ENCODE results near the gene ANKRD63. TPM values are rescaled to one million over a fixed set of nuclear protein-coding genes. Genes with fewer than 3 reads are reported as not detected.

ANKRD63 gene
- total RNA-seq, 1 experiment from 2014 or later = 0.72 TPM

DNA sequence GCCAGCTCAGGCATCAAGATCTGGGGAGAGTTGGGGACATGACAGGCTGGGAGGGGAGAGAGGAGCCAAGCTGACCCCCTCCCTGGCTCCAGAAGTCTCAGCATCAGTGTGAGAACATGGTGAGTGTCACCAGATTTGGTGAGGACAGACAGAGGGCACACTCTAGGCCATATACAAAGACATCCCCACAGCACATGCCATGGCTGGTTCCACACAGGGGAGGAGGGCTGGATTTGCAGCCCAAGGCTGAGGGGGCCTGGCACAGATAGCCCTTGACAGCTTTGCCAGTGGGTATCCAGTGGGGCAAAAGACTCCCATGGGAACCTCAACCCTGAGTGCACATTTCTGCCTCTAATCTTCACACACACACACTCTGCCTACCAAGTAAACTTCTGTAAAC is 10.1 kb upstream of the ANKRD63 start:
- H3K36me3 ChIP-seq (ENCODE audit: control insufficient read depth, insufficient read depth, low read length) = no peaks in the 10 kb centered on the region
- ATAC-seq (no peak), DNase-seq (ENCODE audit: low read depth, low spot score) (no peak)
- TF ChIP-seq, protein P1, sequence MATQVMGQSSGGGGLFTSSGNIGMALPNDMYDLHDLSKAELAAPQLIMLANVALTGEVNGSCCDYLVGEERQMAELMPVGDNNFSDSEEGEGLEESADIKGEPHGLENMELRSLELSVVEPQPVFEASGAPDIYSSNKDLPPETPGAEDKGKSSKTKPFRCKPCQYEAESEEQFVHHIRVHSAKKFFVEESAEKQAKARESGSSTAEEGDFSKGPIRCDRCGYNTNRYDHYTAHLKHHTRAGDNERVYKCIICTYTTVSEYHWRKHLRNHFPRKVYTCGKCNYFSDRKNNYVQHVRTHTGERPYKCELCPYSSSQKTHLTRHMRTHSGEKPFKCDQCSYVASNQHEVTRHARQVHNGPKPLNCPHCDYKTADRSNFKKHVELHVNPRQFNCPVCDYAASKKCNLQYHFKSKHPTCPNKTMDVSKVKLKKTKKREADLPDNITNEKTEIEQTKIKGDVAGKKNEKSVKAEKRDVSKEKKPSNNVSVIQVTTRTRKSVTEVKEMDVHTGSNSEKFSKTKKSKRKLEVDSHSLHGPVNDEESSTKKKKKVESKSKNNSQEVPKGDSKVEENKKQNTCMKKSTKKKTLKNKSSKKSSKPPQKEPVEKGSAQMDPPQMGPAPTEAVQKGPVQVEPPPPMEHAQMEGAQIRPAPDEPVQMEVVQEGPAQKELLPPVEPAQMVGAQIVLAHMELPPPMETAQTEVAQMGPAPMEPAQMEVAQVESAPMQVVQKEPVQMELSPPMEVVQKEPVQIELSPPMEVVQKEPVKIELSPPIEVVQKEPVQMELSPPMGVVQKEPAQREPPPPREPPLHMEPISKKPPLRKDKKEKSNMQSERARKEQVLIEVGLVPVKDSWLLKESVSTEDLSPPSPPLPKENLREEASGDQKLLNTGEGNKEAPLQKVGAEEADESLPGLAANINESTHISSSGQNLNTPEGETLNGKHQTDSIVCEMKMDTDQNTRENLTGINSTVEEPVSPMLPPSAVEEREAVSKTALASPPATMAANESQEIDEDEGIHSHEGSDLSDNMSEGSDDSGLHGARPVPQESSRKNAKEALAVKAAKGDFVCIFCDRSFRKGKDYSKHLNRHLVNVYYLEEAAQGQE (IDR thresholded peaks at IDR 0.05; ENCODE audit: insufficient read depth in 1 of 2, low read depth in 2 of 2, low read length in 1 of 2) = no peak
- TF ChIP-seq POLR2AphosphoS5 (IDR thresholded peaks at IDR 0.05; ENCODE audit: low read depth, low read length) (no peak), TCF7L2 (IDR thresholded peaks at IDR 0.05; ENCODE audit: low read depth, low read length) (no peak), SIN3A (IDR thresholded peaks at IDR 0.05; ENCODE audit: borderline replicate concordance, insufficient read depth, low read depth, low read length) (no peak)
- TF ChIP-seq, protein P2, sequence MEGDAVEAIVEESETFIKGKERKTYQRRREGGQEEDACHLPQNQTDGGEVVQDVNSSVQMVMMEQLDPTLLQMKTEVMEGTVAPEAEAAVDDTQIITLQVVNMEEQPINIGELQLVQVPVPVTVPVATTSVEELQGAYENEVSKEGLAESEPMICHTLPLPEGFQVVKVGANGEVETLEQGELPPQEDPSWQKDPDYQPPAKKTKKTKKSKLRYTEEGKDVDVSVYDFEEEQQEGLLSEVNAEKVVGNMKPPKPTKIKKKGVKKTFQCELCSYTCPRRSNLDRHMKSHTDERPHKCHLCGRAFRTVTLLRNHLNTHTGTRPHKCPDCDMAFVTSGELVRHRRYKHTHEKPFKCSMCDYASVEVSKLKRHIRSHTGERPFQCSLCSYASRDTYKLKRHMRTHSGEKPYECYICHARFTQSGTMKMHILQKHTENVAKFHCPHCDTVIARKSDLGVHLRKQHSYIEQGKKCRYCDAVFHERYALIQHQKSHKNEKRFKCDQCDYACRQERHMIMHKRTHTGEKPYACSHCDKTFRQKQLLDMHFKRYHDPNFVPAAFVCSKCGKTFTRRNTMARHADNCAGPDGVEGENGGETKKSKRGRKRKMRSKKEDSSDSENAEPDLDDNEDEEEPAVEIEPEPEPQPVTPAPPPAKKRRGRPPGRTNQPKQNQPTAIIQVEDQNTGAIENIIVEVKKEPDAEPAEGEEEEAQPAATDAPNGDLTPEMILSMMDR (IDR thresholded peaks at IDR 0.05) = no peak
- ChIA-PET CTCF (no interaction called here), POLR2A (no interaction called here)
- BruUV-seq (replicated peaks) = no TSS peak
- no peak overlapping the region for H3K27ac ChIP-seq (ENCODE audit: low read length)
- H3K4me3 ChIP-seq (ENCODE audit: low read depth in 2 of 2, low read length in 2 of 2) = no peak overlapping the region
- in situ Hi-C loops (cut with HindIII; ENCODE audit: low pct_unique_long_range_greater_than_20kb, low sequenced_read_pairs) = no loop called here
- H3K9me3 ChIP-seq (ENCODE audit: control insufficient read depth, insufficient read depth, low read depth, low read length) = no peaks in the 10 kb centered on the region
- H3K27me3 ChIP-seq (ENCODE audit: control insufficient read depth, insufficient read depth, low read length) = no peaks in the 10 kb centered on the region
- intact Hi-C loops (cut with micrococcal nuclease; ENCODE audit: unreplicated experiment) = no loop called here
- H3K4me1 ChIP-seq (ENCODE audit: control insufficient read depth, insufficient read depth, low read length) = peaks cover 9% of the 10 kb centered on the region; the same call in 1 of the 2 replicates

DNA sequence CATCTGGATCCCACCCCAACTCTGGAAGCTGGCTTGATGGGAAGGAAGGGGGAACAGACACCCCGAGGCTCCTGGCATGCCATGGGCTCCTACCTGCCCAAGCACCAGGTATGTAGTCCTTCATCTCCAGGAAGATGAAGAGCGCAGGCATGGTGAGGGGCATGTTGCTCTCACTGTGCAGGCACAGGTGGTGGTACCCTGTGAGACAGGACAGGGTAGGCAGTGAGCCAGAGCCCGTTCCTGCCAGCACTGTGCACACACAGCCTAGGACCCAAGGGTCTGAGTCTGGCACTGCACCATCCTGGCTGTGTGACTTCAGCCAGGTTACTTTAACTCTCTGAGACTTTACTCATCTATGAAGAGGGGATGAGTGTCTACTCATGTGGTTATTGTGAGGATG is 9.4 kb upstream of the ANKRD63 start:
- ChIA-PET CTCF (no interaction called here), POLR2A (no interaction called here)
- intact Hi-C loops (cut with micrococcal nuclease; ENCODE audit: unreplicated experiment) (no loop called here), in situ Hi-C loops (cut with HindIII; ENCODE audit: low pct_unique_long_range_greater_than_20kb, low sequenced_read_pairs) (no loop called here)
- no TSS peak for BruUV-seq (replicated peaks)
- ATAC-seq = no peak
- H3K36me3 ChIP-seq (ENCODE audit: control insufficient read depth, insufficient read depth, low read length) = no peaks in the 10 kb centered on the region
- peaks cover 9% of the 10 kb centered on the region; the same call in 1 of the 2 replicates for H3K4me1 ChIP-seq (ENCODE audit: control insufficient read depth, insufficient read depth, low read length)
- H3K27ac ChIP-seq (ENCODE audit: low read length) = no peak overlapping the region
- TF ChIP-seq, protein P1 (IDR thresholded peaks at IDR 0.05; ENCODE audit: insufficient read depth in 1 of 2, low read depth in 2 of 2, low read length in 1 of 2) = no peak
- TF ChIP-seq SIN3A (IDR thresholded peaks at IDR 0.05; ENCODE audit: borderline replicate concordance, insufficient read depth, low read depth, low read length) (no peak), TCF7L2 (IDR thresholded peaks at IDR 0.05; ENCODE audit: low read depth, low read length) (no peak), POLR2AphosphoS5 (IDR thresholded peaks at IDR 0.05; ENCODE audit: low read depth, low read length) (no peak)
- TF ChIP-seq, protein P2 (IDR thresholded peaks at IDR 0.05) = no peak
- H3K27me3 ChIP-seq (ENCODE audit: control insufficient read depth, insufficient read depth, low read length) = no peaks in the 10 kb centered on the region
- H3K9me3 ChIP-seq (ENCODE audit: control insufficient read depth, insufficient read depth, low read depth, low read length) = no peaks in the 10 kb centered on the region
- DNase-seq (ENCODE audit: low read depth, low spot score) = no peak
- H3K4me3 ChIP-seq (ENCODE audit: low read depth in 2 of 2, low read length in 2 of 2) = no peak overlapping the region
